Measurements from ENCODE around the gene ERBB4. TPM values are rescaled to one million over a fixed set of nuclear protein-coding genes. Genes with fewer than 3 reads are reported as not detected.

ERBB4 gene
- polyA plus RNA-seq, 2 of the 4 experiments (the other 2 are of a cell fraction), result not detected

DNA sequence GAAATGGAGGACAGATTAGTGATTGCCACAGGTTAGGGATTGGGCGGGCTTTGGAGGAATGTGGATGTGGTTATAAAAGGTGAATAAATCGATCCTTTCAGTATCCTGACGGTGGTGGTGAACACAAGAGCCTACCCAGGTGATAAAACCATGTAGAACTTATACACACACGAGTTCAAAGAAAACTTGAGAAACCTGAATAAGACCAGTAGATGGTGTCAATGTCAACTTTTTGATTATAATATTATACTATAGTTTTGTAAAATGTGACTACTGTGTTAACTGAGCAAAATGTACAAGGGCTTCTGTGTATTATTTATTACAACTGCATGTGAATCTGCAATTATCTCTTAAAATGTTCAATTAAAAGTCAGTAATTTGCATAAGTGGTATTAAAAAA is 136.3 kb downstream of the ERBB4 start:
- no peak for TF ChIP-seq PBX3 (IDR thresholded peaks at IDR 0.05)
- no peak for TF ChIP-seq HOXA7 (CRISPR knock-in tag; IDR thresholded peaks at IDR 0.05)
- TF ChIP-seq PHF8 (IDR thresholded peaks at IDR 0.05; ENCODE audit: borderline replicate concordance, low read depth), result no peak
- TF ChIP-seq EHMT2 (IDR thresholded peaks at IDR 0.05; ENCODE audit: low read depth), result no peak
- TF ChIP-seq CTCF (IDR thresholded peaks at IDR 0.05), result no peak
- Histone ChIP-seq H3K4me3 (no peak overlapping the region), H3K27ac (no peak overlapping the region), H3K9me3 (no peaks in the 10 kb centered on the region), H3K4me2 (no peak overlapping the region), H3K4me1 (no peaks in the 10 kb centered on the region)
- WGBS (ENCODE audit: missing lambda C conversion rate), result 28% methylated on average over 4 of the region's 4 CpGs
- CTCF ChIA-PET, result no interaction called here
- POLR2A ChIA-PET, result no interaction called here
- no peak for DNase-seq (ENCODE audit: low read depth in 1 of 2, low spot score in 1 of 2)
- FAIRE-seq, result no peak
- ATAC-seq, result no peak

- FAIRE-seq (no peak), ATAC-seq (no peak), DNase-seq (ENCODE audit: low read depth in 1 of 2, low spot score in 1 of 2) (no peak)
- H3K4me3 ChIP-seq, result no peak overlapping the region
- WGBS (ENCODE audit: missing lambda C conversion rate), result 76% methylated on average over 1 of the region's 1 CpG
- no peak overlapping the region for H3K4me2 ChIP-seq
- no peaks in the 10 kb centered on the region for H3K9me3 ChIP-seq
- H3K27ac ChIP-seq, result no peak overlapping the region
- H3K4me1 ChIP-seq, result no peaks in the 10 kb centered on the region
- TF ChIP-seq ELK1 (IDR thresholded peaks at IDR 0.05; ENCODE audit: low read depth, low read length), result no peak
- TF ChIP-seq, protein P1, sequence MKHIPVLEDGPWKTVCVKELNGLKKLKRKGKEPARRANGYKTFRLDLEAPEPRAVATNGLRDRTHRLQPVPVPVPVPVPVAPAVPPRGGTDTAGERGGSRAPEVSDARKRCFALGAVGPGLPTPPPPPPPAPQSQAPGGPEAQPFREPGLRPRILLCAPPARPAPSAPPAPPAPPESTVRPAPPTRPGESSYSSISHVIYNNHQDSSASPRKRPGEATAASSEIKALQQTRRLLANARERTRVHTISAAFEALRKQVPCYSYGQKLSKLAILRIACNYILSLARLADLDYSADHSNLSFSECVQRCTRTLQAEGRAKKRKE (CRISPR knock-in tag; IDR thresholded peaks at IDR 0.05; ENCODE audit: low read depth), result no peak
- no peak for TF ChIP-seq POLR2AphosphoS2 (conservative IDR thresholded peaks at IDR 0.05; ENCODE audit: low read length)
- TF ChIP-seq, protein P2, sequence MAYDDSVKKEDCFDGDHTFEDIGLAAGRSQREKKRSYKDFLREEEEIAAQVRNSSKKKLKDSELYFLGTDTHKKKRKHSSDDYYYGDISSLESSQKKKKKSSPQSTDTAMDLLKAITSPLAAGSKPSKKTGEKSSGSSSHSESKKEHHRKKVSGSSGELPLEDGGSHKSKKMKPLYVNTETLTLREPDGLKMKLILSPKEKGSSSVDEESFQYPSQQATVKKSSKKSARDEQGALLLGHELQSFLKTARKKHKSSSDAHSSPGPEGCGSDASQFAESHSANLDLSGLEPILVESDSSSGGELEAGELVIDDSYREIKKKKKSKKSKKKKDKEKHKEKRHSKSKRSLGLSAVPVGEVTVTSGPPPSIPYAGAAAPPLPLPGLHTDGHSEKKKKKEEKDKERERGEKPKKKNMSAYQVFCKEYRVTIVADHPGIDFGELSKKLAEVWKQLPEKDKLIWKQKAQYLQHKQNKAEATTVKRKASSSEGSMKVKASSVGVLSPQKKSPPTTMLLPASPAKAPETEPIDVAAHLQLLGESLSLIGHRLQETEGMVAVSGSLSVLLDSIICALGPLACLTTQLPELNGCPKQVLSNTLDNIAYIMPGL (CRISPR knock-in tag; IDR thresholded peaks at IDR 0.05; ENCODE audit: borderline replicate concordance), result no peak
- TF ChIP-seq HDAC2 (IDR thresholded peaks at IDR 0.05), result no peak
- CTCF ChIA-PET, result no interaction called here
- POLR2A ChIA-PET, result no interaction called here
These were observed 140.3 kb downstream of the ERBB4 start for GRCh38 chr2:212398316-212398715.

DNA sequence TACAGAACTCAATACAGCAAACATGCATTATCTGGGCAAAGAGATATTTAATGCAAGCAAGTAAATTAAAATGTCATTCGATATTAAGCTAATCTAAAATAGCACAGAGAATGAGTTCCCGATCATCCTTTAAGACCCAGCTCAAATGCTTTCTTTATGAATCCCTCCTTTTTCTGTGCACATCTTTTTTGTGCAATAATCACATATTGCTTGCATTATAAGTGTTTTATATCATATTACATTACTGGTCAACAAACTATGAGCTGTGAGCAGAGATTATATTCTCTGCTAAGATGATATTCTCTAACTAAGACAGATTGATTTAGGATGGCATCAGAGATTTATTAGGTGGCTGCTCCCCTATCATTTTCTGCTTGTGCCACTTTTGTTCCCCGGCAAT is 146.1 kb downstream of the ERBB4 start:
- DNase-seq (ENCODE audit: low read depth in 1 of 2, low spot score in 1 of 2) (no peak), ATAC-seq (no peak), FAIRE-seq (no peak)
- ChIA-PET POLR2A (no interaction called here), CTCF (no interaction called here)
- Histone ChIP-seq H3K4me2 (no peak overlapping the region), H3K4me1 (no peaks in the 10 kb centered on the region), H3K9me3 (no peaks in the 10 kb centered on the region), H3K27ac (no peak overlapping the region), H3K4me3 (no peak overlapping the region)
- WGBS (ENCODE audit: missing lambda C conversion rate), result 61% methylated on average over 3 of the region's 3 CpGs
- TF ChIP-seq HOXB13 (CRISPR knock-in tag; IDR thresholded peaks at IDR 0.05; ENCODE audit: low read depth), result no peak
- no peak for TF ChIP-seq NPAS2 (CRISPR knock-in tag; IDR thresholded peaks at IDR 0.05; ENCODE audit: borderline replicate concordance)
- TF ChIP-seq KDM5A (IDR thresholded peaks at IDR 0.05), result no peak
- no peak for TF ChIP-seq RARB (CRISPR knock-in tag; IDR thresholded peaks at IDR 0.05)
- no peak for TF ChIP-seq JUNB (IDR thresholded peaks at IDR 0.05)
- no peak for TF ChIP-seq HDAC2 (IDR thresholded peaks at IDR 0.05)
- TF ChIP-seq SREBF2 (IDR thresholded peaks at IDR 0.05), result no peak
- TF ChIP-seq HEYL (CRISPR knock-in tag; IDR thresholded peaks at IDR 0.05), result no peak
- TF ChIP-seq MYC (IDR thresholded peaks at IDR 0.05; ENCODE audit: borderline replicate concordance, low read length), result no peak
- TF ChIP-seq, protein P1 (CRISPR knock-in tag; IDR thresholded peaks at IDR 0.05; ENCODE audit: low read depth), result no peak
- no peak for TF ChIP-seq PBX3 (IDR thresholded peaks at IDR 0.05)
- TF ChIP-seq NR3C1 (IDR thresholded peaks at IDR 0.05), result no peak
- no peak for TF ChIP-seq ZC3H11A (IDR thresholded peaks at IDR 0.05)
- no peak for TF ChIP-seq PHF8 (IDR thresholded peaks at IDR 0.05; ENCODE audit: borderline replicate concordance, low read depth)
- TF ChIP-seq RAD21 (conservative IDR thresholded peaks at IDR 0.05 in 1 of 2, IDR thresholded peaks at IDR 0.05 in 1 of 2), result no peak
- TF ChIP-seq ZSCAN20 (CRISPR knock-in tag; IDR thresholded peaks at IDR 0.05), result no peak
